Measurements from ENCODE around the gene PREX1.

PREX1 gene

DNA sequence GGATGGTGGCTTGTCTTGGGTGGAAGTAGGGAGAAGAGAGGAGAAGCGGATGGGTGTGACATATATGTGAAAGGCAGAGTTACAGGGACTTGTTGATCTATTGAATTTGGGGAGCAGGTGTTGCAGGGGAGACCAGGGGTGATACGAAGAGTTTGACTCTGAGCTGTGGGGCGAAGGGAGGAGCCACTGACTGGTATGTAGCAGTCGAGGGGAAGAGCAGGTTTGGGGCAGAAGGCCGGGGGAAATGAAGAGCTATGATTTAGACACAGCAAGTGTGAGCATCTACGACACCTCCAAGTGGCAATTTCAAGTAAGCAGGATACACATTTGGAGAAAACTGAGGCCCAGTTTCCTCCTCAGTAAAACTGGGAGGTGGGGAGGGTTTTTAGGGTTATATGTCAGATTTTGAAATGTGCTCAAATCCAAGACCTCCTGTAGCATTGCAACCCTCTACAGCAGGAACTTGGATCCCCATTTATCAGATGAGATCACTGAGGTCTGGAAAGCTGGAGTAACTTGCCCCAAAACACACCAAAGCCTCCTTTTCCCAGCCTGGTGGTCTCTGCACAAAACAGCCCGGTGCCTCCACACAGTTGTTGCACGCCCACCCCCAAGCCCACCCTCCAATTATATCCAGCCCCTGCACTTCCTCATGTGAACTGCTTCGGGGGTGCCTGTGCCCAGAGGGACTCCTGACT lies 137.8 kb downstream of the PREX1 start:
- Histone ChIP-seq H3K27me3 (ENCODE audit: control insufficient read depth, insufficient read depth, low read length) (no peaks in the 10 kb centered on the region), H3K36me3 (ENCODE audit: control insufficient read depth, insufficient read depth, low read length) (no peaks in the 10 kb centered on the region), H3K4me3 (ENCODE audit: low read depth, low read length) (no peak overlapping the region), H3K4me1 (ENCODE audit: control insufficient read depth, insufficient read depth, low read length) (no peaks in the 10 kb centered on the region), H3K9ac (ENCODE audit: low read depth, low read length) (no peak overlapping the region), H3K9me3 (ENCODE audit: control insufficient read depth, insufficient read depth, low read length) (no peaks in the 10 kb centered on the region)

DNA sequence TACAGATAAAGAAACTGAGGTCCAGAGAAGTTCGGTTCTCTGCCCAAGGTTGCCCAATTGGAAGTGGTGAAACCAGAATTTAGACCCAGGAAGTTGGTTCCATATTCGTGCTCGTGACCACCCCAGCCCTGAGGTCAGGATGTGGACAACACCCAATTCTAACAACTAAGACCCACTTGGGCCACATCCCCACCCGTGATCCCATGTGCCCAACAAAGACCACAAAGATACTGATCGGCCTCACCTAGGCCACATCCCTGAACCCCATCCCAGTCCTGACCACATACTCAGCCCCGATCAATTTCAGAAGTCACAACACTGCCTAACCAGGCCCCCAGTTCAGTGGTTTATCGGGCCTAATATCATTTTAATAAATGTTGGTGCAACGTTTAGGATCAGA lies 138.4 kb downstream of the PREX1 start:
- Histone ChIP-seq H3K9me3 (ENCODE audit: control insufficient read depth, insufficient read depth, low read length) (no peaks in the 10 kb centered on the region), H3K36me3 (ENCODE audit: control insufficient read depth, insufficient read depth, low read length) (no peaks in the 10 kb centered on the region), H3K4me3 (ENCODE audit: low read depth, low read length) (no peak overlapping the region), H3K9ac (ENCODE audit: low read depth, low read length) (no peak overlapping the region), H3K4me1 (ENCODE audit: control insufficient read depth, insufficient read depth, low read length) (no peaks in the 10 kb centered on the region), H3K27me3 (ENCODE audit: control insufficient read depth, insufficient read depth, low read length) (no peaks in the 10 kb centered on the region)

DNA sequence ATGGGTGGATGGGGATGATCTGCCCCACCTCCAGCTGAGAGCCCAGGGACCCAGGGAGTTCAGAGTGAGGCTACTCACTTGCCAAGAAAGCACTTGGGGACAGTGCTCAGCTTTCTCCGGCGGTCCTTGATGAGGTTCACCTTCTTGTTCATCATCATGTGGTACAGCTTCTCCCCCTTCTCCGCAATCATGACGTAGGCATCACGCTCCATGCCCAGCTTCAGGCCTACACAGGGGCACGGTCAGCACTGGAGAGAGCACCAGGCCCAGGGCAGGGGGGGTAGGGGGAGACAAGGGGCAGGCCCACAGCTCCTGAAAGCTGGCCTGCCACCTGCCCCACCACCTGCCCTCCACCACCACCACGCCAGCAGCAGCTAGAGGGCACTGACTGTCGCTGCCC lies 139.2 kb downstream of the PREX1 start:
- H3K4me3 ChIP-seq (ENCODE audit: low read depth, low read length), result no peak overlapping the region
- no peaks in the 10 kb centered on the region for H3K36me3 ChIP-seq (ENCODE audit: control insufficient read depth, insufficient read depth, low read length)
- H3K27me3 ChIP-seq (ENCODE audit: control insufficient read depth, insufficient read depth, low read length), result no peaks in the 10 kb centered on the region
- no peak overlapping the region for H3K9ac ChIP-seq (ENCODE audit: low read depth, low read length)
- H3K9me3 ChIP-seq (ENCODE audit: control insufficient read depth, insufficient read depth, low read length), result no peaks in the 10 kb centered on the region
- H3K4me1 ChIP-seq (ENCODE audit: control insufficient read depth, insufficient read depth, low read length), result no peaks in the 10 kb centered on the region

DNA sequence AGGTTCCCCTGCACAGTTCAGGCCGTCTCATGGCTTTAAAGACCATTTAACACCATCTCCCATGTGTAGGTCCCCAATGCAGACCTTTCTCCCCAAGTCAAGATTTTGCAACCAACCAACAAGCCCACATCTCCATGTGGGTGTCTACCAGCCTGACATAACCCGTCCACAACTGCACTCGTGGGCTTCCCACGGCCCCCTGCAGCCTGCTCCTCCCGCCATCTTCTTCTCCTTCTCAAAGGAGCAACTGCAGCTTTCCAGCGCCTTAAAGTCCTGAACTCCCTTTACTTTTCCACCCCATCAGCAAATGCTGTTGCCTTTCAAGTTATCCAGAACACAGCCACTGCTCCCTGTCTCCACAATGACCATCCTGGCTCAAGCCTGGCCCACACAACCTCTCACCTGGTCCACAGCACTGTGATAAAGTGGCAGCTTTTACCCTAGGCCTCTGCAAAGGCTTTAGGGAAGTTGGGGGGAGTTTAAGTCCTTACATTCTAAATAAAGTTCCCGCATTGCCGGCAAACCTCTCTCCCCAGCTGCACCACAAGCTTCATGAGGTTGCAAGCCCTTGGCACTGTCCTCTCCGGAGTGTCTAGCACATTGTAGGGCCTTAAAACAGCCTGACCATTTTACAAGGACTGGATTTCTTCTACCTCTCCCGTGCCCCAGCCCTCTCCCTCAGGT lies 140.5 kb downstream of the PREX1 start:
- H3K9me3 ChIP-seq (ENCODE audit: control insufficient read depth, insufficient read depth, low read length), result no peaks in the 10 kb centered on the region
- H3K27me3 ChIP-seq (ENCODE audit: control insufficient read depth, insufficient read depth, low read length), result no peaks in the 10 kb centered on the region
- peaks cover 3% of the 10 kb centered on the region for H3K4me1 ChIP-seq (ENCODE audit: control insufficient read depth, insufficient read depth, low read length)
- H3K9ac ChIP-seq (ENCODE audit: low read depth, low read length), result no peak overlapping the region
- H3K4me3 ChIP-seq (ENCODE audit: low read depth, low read length), result no peak overlapping the region
- no peaks in the 10 kb centered on the region for H3K36me3 ChIP-seq (ENCODE audit: control insufficient read depth, insufficient read depth, low read length)

- H3K9ac ChIP-seq (ENCODE audit: low read depth, low read length), result no peak overlapping the region
- H3K36me3 ChIP-seq (ENCODE audit: control insufficient read depth, insufficient read depth, low read length), result no peaks in the 10 kb centered on the region
- no peak overlapping the region for H3K4me3 ChIP-seq (ENCODE audit: low read depth, low read length)
- H3K27me3 ChIP-seq (ENCODE audit: control insufficient read depth, insufficient read depth, low read length), result no peaks in the 10 kb centered on the region
- H3K9me3 ChIP-seq (ENCODE audit: control insufficient read depth, insufficient read depth, low read length), result no peaks in the 10 kb centered on the region
- H3K4me1 ChIP-seq (ENCODE audit: control insufficient read depth, insufficient read depth, low read length), result peaks cover 7% of the 10 kb centered on the region
Measured at GRCh38 chr20:48686238-48687116, 141.3 kb downstream of the PREX1 start.

GRCh38 chr20:48685300-48685699 lies 142.5 kb downstream of the PREX1 start:
- no peak overlapping the region for H3K9ac ChIP-seq (ENCODE audit: low read depth, low read length)
- no peaks in the 10 kb centered on the region for H3K36me3 ChIP-seq (ENCODE audit: control insufficient read depth, insufficient read depth, low read length)
- no peaks in the 10 kb centered on the region for H3K9me3 ChIP-seq (ENCODE audit: control insufficient read depth, insufficient read depth, low read length)
- H3K4me1 ChIP-seq (ENCODE audit: control insufficient read depth, insufficient read depth, low read length), result peaks cover 7% of the 10 kb centered on the region
- H3K4me3 ChIP-seq (ENCODE audit: low read depth, low read length), result no peak overlapping the region
- H3K27me3 ChIP-seq (ENCODE audit: control insufficient read depth, insufficient read depth, low read length), result no peaks in the 10 kb centered on the region

DNA sequence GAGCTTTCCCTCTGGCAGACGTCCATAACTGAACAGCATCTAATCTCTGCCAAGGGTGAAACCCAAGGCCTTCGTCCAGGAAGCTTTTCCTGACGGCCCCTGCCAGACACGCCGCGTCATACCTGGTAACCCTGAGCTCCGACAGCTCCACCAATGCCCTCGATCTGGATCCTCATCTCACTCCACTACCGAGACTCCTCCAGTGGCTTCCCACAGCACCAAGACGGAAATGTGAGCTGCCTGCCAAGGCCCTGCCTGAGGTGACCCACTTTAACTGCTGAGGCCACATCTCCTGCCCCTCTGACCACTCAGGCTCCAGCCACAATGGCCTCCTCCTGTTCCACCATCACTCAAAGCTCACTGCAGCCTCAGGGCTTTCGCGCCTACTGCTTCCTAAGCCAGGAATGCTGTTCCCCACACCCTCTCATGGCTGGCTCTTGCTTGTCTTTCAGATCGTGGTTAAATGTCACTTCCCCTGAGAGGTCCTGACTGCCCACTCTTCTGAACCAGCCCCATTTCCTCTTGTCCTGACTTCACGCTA lies 143.2 kb downstream of the PREX1 start:
- no peaks in the 10 kb centered on the region for H3K9me3 ChIP-seq (ENCODE audit: control insufficient read depth, insufficient read depth, low read length)
- H3K4me3 ChIP-seq (ENCODE audit: low read depth, low read length), result no peak overlapping the region
- H3K27me3 ChIP-seq (ENCODE audit: control insufficient read depth, insufficient read depth, low read length), result no peaks in the 10 kb centered on the region
- H3K36me3 ChIP-seq (ENCODE audit: control insufficient read depth, insufficient read depth, low read length), result no peaks in the 10 kb centered on the region
- H3K9ac ChIP-seq (ENCODE audit: low read depth, low read length), result no peak overlapping the region
- H3K4me1 ChIP-seq (ENCODE audit: control insufficient read depth, insufficient read depth, low read length), result peaks cover 7% of the 10 kb centered on the region

GRCh38 chr20:48683467-48684175 lies 144.2 kb downstream of the PREX1 start:
- H3K36me3 ChIP-seq (ENCODE audit: control insufficient read depth, insufficient read depth, low read length), result no peaks in the 10 kb centered on the region
- H3K9me3 ChIP-seq (ENCODE audit: control insufficient read depth, insufficient read depth, low read length), result no peaks in the 10 kb centered on the region
- peaks cover 7% of the 10 kb centered on the region for H3K4me1 ChIP-seq (ENCODE audit: control insufficient read depth, insufficient read depth, low read length)
- no peaks in the 10 kb centered on the region for H3K27me3 ChIP-seq (ENCODE audit: control insufficient read depth, insufficient read depth, low read length)
- no peak overlapping the region for H3K4me3 ChIP-seq (ENCODE audit: low read depth, low read length)
- H3K9ac ChIP-seq (ENCODE audit: low read depth, low read length), result no peak overlapping the region

DNA sequence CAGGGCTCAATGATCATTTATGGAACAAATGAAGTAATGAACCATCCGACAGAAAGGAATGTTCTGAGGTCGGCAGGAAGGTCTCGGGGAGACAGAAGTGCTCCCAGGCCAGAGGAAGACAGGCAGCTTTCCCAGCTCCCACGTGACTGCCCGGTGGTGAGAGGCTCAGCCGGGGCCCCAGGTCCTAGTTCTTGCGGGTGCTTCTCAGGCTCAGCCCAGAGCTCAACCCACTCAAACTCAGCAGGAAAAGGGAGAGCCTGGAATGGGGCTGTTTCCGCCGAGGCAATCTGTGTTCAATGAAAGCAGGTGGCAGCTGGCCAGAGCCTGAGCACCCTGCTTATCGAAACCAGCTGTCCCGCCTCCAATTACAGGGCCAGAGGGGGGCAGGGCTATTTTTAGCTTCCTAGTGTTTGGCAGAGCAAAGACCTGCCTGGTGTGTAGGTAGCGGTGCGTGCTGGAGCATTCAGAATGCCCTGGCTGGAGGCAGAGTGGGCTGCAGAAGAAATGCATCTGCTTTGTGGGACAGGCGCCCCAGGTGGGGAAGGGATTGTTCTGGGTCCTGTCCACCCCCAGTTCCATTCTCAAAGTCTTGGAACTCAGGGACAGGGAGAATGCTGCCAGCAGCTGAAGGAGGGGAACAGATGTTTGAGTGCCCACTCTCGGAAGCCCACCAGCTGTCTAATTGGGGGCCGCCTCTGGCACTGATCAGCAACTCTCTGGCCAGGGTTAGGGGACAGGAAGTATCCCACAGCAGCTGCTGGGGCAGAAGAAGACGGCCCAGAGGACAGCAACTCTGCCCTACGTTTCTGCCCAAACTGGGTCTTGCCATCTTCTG lies 145.1 kb downstream of the PREX1 start:
- H3K9ac ChIP-seq (ENCODE audit: low read depth, low read length), result no peak overlapping the region
- no peaks in the 10 kb centered on the region for H3K27me3 ChIP-seq (ENCODE audit: control insufficient read depth, insufficient read depth, low read length)
- no peak overlapping the region for H3K4me3 ChIP-seq (ENCODE audit: low read depth, low read length)
- H3K9me3 ChIP-seq (ENCODE audit: control insufficient read depth, insufficient read depth, low read length), result no peaks in the 10 kb centered on the region
- peaks cover 7% of the 10 kb centered on the region for H3K4me1 ChIP-seq (ENCODE audit: control insufficient read depth, insufficient read depth, low read length)
- H3K36me3 ChIP-seq (ENCODE audit: control insufficient read depth, insufficient read depth, low read length), result no peaks in the 10 kb centered on the region

- no peaks in the 10 kb centered on the region for H3K27me3 ChIP-seq (ENCODE audit: control insufficient read depth, insufficient read depth, low read length)
- no peak overlapping the region for H3K9ac ChIP-seq (ENCODE audit: low read depth, low read length)
- no peaks in the 10 kb centered on the region for H3K36me3 ChIP-seq (ENCODE audit: control insufficient read depth, insufficient read depth, low read length)
- no peak overlapping the region for H3K4me3 ChIP-seq (ENCODE audit: low read depth, low read length)
- H3K4me1 ChIP-seq (ENCODE audit: control insufficient read depth, insufficient read depth, low read length), result peaks cover 7% of the 10 kb centered on the region
- no peaks in the 10 kb centered on the region for H3K9me3 ChIP-seq (ENCODE audit: control insufficient read depth, insufficient read depth, low read length)
Measured at GRCh38 chr20:48681873-48682426, 145.8 kb downstream of the PREX1 start.
